GM21515 (cell line): ENCODE measurements around the gene SCD5.
"Not testable (repeated sequence)": the region's sequence is repeated elsewhere in the genome, so short reads cannot be mapped to it uniquely, and the experiment has no call there.

Experiments used
- ATAC-seq: cut with Tn5 transposase; IDR thresholded peaks from one replicate; pipeline ENCODE4 v1.9.1; 2021; ENCODE audit not compliant: unreplicated experiment

SCD5 gene

GRCh38 chr4:82798168-82799005 lies at the start of gene SCD5:
Gene SCD5 (minus strand): TSS chr4:82798796. CDS start chr4:82798537, 259 bp downstream.
- peak; percentile 95 for ATAC-seq

GRCh38 chr4:82842593-82842992 lies 44.0 kb upstream of the SCD5 start:
- ATAC-seq: no peak

DNA sequence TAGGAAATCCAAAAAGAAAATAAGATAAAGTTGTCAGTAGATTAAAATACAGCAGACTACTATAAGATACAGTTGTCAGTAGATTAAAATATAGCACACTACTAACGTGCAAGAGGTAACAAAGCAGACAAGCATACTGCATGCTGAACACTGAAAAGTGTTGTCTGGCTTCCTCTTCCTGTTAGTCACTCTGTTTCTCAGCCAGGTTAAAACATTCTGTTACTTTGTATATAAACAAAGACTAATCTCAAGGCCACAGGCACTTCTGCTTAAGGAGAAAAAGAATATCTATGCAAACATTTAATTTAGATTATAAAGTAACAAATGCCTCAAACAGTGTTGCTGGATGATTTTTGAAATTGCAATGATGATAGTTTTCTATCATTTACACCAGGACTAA lies 41.0 kb upstream of the SCD5 start:
- no peak for ATAC-seq

DNA sequence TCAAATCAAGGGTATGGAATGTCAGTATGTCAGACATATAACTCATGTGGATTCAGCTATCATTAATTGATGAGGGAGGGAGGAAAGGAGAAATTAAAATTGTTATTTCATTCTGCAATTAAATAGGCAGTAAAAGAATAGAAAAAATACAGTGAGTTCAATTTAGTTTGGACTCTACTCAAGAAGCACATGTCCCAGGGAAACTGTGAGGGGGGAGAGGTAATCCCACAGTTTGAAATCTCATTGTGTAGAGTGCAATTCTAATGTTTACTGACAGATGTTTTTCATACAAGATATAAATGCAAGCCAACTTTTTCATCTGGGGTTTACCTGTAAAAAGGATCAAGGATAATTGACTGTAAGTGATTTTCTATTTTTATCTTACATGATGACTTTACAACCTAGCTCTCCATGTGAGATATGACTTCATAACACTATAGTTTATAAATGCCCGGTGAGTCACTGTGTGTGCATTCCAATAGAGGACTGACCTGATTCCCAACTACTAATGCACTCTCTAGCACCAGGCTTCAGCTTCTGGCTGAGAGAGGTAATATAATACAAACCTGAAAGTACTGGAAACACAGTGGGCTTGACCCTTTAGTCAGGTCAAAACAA lies 35.2 kb upstream of the SCD5 start:
- ATAC-seq: no peak

- ATAC-seq: not testable (repeated sequence)
Observed at GRCh38 chr4:82833060-82833459, 34.5 kb upstream of the SCD5 start.

- no peak for ATAC-seq
Observed at GRCh38 chr4:82825425-82825824, 26.8 kb upstream of the SCD5 start.

DNA sequence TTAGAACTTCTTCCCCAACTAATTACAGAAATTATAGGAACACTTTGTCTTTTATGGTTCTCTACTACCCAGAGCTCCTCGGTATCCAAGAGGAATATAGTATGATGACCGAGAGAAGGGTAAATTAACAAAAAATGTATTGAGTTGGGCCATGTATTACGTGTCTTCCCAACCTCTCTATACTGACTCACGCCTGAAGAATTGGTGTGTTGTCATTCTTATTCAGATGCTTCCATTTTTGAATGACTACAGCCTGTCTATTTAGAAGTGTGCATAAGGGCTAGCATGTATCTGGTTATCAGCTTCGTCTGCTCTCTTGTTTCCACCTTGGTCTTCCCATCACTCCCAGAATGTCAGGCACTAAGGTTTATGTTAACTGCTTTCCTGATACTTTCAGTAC lies 24.5 kb upstream of the SCD5 start:
- no peak for ATAC-seq

DNA sequence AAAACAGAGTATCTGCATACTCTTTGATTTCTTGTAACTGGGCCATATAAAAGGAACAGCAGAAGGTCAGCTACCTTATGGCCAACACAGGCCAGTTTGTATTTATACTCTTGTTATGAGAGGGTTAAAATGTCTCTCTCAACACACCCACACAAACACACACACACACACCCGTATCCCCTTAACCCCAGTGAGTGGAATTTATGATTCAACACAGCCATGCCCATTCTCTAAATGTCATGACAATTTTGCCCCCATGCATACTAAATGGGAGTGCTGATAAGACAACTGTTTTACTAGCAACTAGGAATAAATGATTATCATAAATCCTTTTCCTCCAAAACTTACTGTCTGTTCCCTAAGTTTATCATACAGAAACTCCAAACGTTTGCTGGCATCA lies 22.1 kb upstream of the SCD5 start:
- no peak for ATAC-seq

- no peak for ATAC-seq
Observed at GRCh38 chr4:82818664-82819662, 20.4 kb upstream of the SCD5 start.

GRCh38 chr4:82816874-82817273 lies 18.3 kb upstream of the SCD5 start:
- ATAC-seq: not testable (repeated sequence)

- no peak for ATAC-seq
Observed at GRCh38 chr4:82814034-82814433, 15.4 kb upstream of the SCD5 start.

DNA sequence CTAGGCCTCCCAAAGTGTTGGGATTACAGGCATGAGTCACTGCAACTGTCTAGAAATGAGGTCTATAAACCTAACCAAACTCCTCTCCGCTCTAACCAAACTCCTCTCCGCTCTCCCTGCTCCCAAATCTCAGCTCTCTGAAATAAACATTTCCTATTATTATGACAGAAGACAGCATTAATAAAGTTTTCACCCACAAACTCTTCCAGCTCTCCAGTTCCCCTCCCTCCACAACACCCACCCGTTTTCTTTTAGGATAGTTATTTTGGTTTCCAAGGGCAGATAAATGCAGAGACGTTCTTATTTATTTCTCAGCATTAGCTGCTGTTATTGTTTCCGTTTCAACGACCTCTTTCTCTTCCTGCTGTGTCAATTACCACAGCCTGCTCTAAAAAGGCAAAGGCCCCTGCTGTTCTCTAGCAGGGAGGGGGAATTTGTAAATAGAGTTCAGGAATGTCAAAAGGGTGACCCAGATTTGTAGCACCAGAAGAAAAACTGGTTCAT lies 13.3 kb upstream of the SCD5 start:
- no peak for ATAC-seq

GRCh38 chr4:82811392-82811791 lies 12.8 kb upstream of the SCD5 start:
- no peak for ATAC-seq

DNA sequence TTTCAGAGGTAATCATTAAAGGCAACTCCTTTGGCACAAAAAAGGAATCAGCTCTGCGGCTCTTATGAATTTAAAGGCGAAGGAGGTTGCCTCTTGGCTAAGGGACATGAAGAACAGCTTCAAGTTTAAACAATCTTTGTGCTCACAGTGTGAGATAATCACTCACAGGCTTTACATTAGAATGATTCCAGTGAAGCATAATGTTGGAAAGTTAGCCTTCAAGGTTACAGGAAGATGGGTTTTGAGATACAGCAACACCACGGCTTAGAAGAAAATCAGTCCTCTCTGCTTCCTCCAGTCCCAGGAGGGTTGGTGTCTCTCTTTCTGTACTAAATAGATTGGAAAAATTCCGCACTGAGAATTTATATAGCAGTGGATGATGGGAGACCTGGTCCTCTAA lies 11.6 kb upstream of the SCD5 start:
- no peak for ATAC-seq

GRCh38 chr4:82809619-82810018 lies 11.0 kb upstream of the SCD5 start:
- no peak for ATAC-seq

DNA sequence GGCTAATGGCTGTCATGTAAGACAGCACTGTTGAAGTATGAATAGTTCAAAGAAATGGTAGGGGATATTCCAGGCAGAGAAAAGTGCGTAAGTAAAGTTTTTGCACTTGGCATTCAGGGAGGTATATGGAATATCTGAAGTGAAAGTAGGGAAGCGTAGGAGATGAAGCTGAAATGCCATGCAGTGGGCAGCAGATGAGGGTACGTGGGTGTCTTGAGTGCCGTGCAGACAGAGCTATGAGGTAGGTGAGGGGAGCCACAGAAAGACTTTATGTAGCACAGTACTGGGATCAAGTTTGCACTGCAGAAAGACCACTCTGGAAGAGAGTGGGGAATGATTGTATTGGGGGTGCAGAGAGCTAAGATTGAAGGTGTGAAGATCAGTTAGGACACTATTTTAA lies 5.2 kb upstream of the SCD5 start:
- ATAC-seq: no peak

- ATAC-seq: no peak
Observed at GRCh38 chr4:82802911-82803310, 4.3 kb upstream of the SCD5 start.

DNA sequence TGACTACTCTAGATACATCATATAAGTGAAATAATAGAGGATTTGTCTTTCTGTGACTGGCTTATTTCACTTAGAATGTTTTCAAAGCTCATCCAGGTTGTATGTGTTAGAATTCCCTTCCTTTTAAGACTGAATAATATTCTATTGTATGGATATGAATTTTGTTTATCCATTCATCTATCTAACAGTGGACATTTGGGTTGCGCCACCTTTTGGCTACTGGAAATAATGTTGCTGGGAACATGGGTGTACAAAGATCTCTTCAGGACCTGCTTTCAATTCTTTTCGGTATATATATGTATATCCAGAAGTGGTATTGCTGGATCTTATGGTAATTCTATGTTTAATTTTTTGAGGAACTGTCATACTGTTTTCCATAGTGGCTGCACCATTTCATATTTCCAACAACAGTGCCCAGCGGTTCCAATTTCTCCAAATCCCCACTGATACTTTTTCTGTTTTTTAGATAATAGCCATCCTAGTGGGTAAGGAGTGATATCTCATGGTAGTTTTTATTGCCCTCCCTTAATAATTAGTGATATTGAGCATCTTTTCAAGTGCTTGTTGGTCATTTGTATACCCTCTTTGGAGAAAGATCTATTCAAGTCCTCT lies 3.4 kb upstream of the SCD5 start:
- ATAC-seq: no peak

- peak; percentile 17 for ATAC-seq
Observed at GRCh38 chr4:82799006-82799881, 648 bp upstream of the SCD5 start.
